Caco-2 (cell line): Measurements from ENCODE around the gene CERS2. TPM values are rescaled to one million over a fixed set of nuclear protein-coding genes. Genes with fewer than 3 reads are reported as not detected.
A peak's percentile ranks its signal among the peaks of the same experiment; 100 is the strongest.

Experiments used
- BruUV-seq: library from RNA; stranded (reverse); fragments of 400-500 nt; replicated peaks from 2 replicates; lab custom pipeline; 2021; lab: Mats Ljungman, UMichigan
- CTCF ChIA-PET: fragments of 300-600 bp; sonication (Branson Sonifier 250); formaldehyde crosslinking; loops from one replicate; lab custom pipeline; 2022; ENCODE audit warnings: antibody characterized with exemption; lab: Charles Lee
- POLR2A ChIA-PET: fragments of 300-600 bp; sonication (Branson Sonifier 250); formaldehyde crosslinking; loops from one replicate; lab custom pipeline; 2022; ENCODE audit warnings: antibody characterized with exemption; lab: Charles Lee
- DNase-seq, 2 experiments: peaks; one replicate each; pipeline versions ENCODE4 v3.0.0 to v3.0.0-alpha.2; 2020 to 2022
- H3K27me3 ChIP-seq: replicated peaks from 2 replicates; pipeline ENCODE4 v1.6.0; 2011; ENCODE audit warnings: low read length; ENCODE audit not compliant: control insufficient read depth, insufficient read depth
- H3K36me3 ChIP-seq: 2 replicates; pipeline ENCODE4 v1.5.1; 2011; ENCODE audit warnings: low read length; ENCODE audit not compliant: control insufficient read depth, insufficient read depth
- H3K4me1 ChIP-seq: fragments of 250-450 bp; sonication (Bioruptor Pico); 2 replicates; pipeline ENCODE4 v1.5.1; 2020; ENCODE audit warnings: mild to moderate bottlenecking
- H3K4me3 ChIP-seq: 2 replicates; pipeline ENCODE4 v1.5.1; 2011; ENCODE audit warnings: low read depth, mild to moderate bottlenecking, control low read depth, low read length
- H3K9me3 ChIP-seq: fragments of 250-450 bp; sonication (Bioruptor Pico); 2 replicates; pipeline ENCODE4 v1.5.1; 2020; ENCODE audit warnings: mild to moderate bottlenecking, moderate library complexity
- H3K27ac Mint-ChIP-seq: one replicate; pipeline ENCODE4 v1.8.0; 2022; ENCODE audit warnings: mixed read lengths; ENCODE audit not compliant: unreplicated experiment
- H3K27me3 Mint-ChIP-seq: one replicate; pipeline ENCODE4 v1.8.0; 2022; ENCODE audit warnings: mixed read lengths; ENCODE audit not compliant: insufficient read depth, unreplicated experiment
- H3K36me3 Mint-ChIP-seq: one replicate; pipeline ENCODE4 v1.8.0; 2022; ENCODE audit warnings: mild to moderate bottlenecking, mixed read lengths; ENCODE audit not compliant: insufficient read depth, unreplicated experiment
- H3K4me1 Mint-ChIP-seq: one replicate; pipeline ENCODE4 v1.8.0; 2022; ENCODE audit warnings: low read depth, mixed read lengths; ENCODE audit not compliant: unreplicated experiment
- H3K4me3 Mint-ChIP-seq: one replicate; pipeline ENCODE4 v1.8.0; 2022; ENCODE audit warnings: mild to moderate bottlenecking, moderate library complexity, mixed read lengths; ENCODE audit not compliant: unreplicated experiment
- H3K9me3 Mint-ChIP-seq: one replicate; pipeline ENCODE4 v1.8.0; 2022; ENCODE audit warnings: mixed read lengths; ENCODE audit not compliant: unreplicated experiment
- CTCF ChIP-seq, 2 experiments: fragments of 200-600 bp in 1 of 2; IDR thresholded peaks; 1 replicate in 1 of 2; 2 replicates in 1 of 2; pipeline versions ENCODE4 v1.5.1 to v1.8.0; 2011 to 2022; ENCODE audit warnings: antibody characterized with exemption in 1 of 2, control low read depth in 1 of 2, inconsistent platforms in 1 of 2, low read depth in 1 of 2, low read length in 1 of 2, mild to moderate bottlenecking in 1 of 2, moderate library complexity in 1 of 2; ENCODE audit not compliant: insufficient read depth in 1 of 2, severe bottlenecking in 1 of 2, unreplicated experiment in 1 of 2
- intact Hi-C: fragments of 100-400 bp; cut with micrococcal nuclease; formaldehyde crosslinking; loops from one replicate; pipeline ENCODE4 v1.10.0; 2022; ENCODE audit not compliant: unreplicated experiment
- total RNA-seq: library from RNA; stranded (reverse); gene quantifications from 2 replicates; pipeline ENCODE4 v1.2.3, GENCODE V29; 2022

The CERS2 gene
- total RNA-seq, 1 experiment from 2014 or later = 379 TPM

GRCh38 chr1:151003180-151003579 is 28.5 kb upstream of the CERS2 start:
- Mint-ChIP-seq H3K9me3 (no peaks in the 10 kb centered on the region), H3K4me1 (peaks cover 32% of the 10 kb centered on the region), H3K4me3 (no peak overlapping the region), H3K27ac (peak overlapping the region; percentile 75), H3K36me3 (peaks cover 11% of the 10 kb centered on the region), H3K27me3 (no peaks in the 10 kb centered on the region)
- POLR2A ChIA-PET = interaction anchor here (1.7 kb wide), 1 partner anchor 22 kb away, joined by 6 read pairs; the partner anchor contains the start of gene ANXA9
- Histone ChIP-seq H3K9me3 (no peaks in the 10 kb centered on the region), H3K27me3 (no peaks in the 10 kb centered on the region), H3K36me3 (no peaks in the 10 kb centered on the region; the same call in 1 of the 2 replicates), H3K4me1 (peaks cover 21% of the 10 kb centered on the region), H3K4me3 (no peak overlapping the region)
- CTCF ChIA-PET = interaction anchor here (1.0 kb wide), 1 partner anchor 10 kb away, joined by 3 read pairs; no protein-coding TSS in a partner anchor
- BruUV-seq = no TSS peak
- no peak for DNase-seq
- intact Hi-C loops = loop anchor here (10.0 kb wide), 1 partner anchor 438 kb away; no protein-coding TSS in a partner anchor
- no peak for TF ChIP-seq CTCF (IDR thresholded peaks at IDR 0.05; ENCODE audit: insufficient read depth in 1 of 2, low read depth in 1 of 2, low read length in 1 of 2, severe bottlenecking in 1 of 2, unreplicated experiment in 1 of 2)

- H3K4me3 ChIP-seq = no peak overlapping the region
- H3K36me3 ChIP-seq = no peaks in the 10 kb centered on the region; the same call in 1 of the 2 replicates
- H3K36me3 Mint-ChIP-seq = peaks cover 11% of the 10 kb centered on the region
- H3K4me1 ChIP-seq = peaks cover 17% of the 10 kb centered on the region
- intact Hi-C loops = loop anchor here (10.0 kb wide), 1 partner anchor 438 kb away; no protein-coding TSS in a partner anchor
- no TSS peak for BruUV-seq
- H3K27ac Mint-ChIP-seq = peak overlapping the region; percentile 75
- TF ChIP-seq CTCF (IDR thresholded peaks at IDR 0.05; ENCODE audit: insufficient read depth in 1 of 2, low read depth in 1 of 2, low read length in 1 of 2, severe bottlenecking in 1 of 2, unreplicated experiment in 1 of 2) = no peak
- POLR2A ChIA-PET = interaction anchor here (1.7 kb wide), 1 partner anchor 21 kb away, joined by 6 read pairs; the partner anchor contains the start of gene ANXA9
- H3K9me3 Mint-ChIP-seq = no peaks in the 10 kb centered on the region
- H3K27me3 Mint-ChIP-seq = no peaks in the 10 kb centered on the region
- DNase-seq = no peak
- CTCF ChIA-PET = interaction anchor here (1.0 kb wide), 1 partner anchor 10 kb away, joined by 3 read pairs; no protein-coding TSS in a partner anchor
- H3K27me3 ChIP-seq = no peaks in the 10 kb centered on the region
- H3K9me3 ChIP-seq = no peaks in the 10 kb centered on the region
- H3K4me1 Mint-ChIP-seq = peaks cover 28% of the 10 kb centered on the region
- peak overlapping the region; percentile 35 for H3K4me3 Mint-ChIP-seq
Measured at GRCh38 chr1:151002611-151003010, 28.0 kb upstream of the CERS2 start.

GRCh38 chr1:151002051-151002450 is 27.4 kb upstream of the CERS2 start:
- H3K9me3 Mint-ChIP-seq = no peaks in the 10 kb centered on the region
- intact Hi-C loops = loop anchor here (10.0 kb wide), 1 partner anchor 437 kb away; no protein-coding TSS in a partner anchor
- H3K36me3 Mint-ChIP-seq = peaks cover 11% of the 10 kb centered on the region
- H3K27ac Mint-ChIP-seq = no peak overlapping the region
- H3K4me3 Mint-ChIP-seq = no peak overlapping the region
- peaks cover 2% of the 10 kb centered on the region for H3K36me3 ChIP-seq
- DNase-seq = no peak
- no peak for TF ChIP-seq CTCF (IDR thresholded peaks at IDR 0.05; ENCODE audit: insufficient read depth in 1 of 2, low read depth in 1 of 2, low read length in 1 of 2, severe bottlenecking in 1 of 2, unreplicated experiment in 1 of 2)
- CTCF ChIA-PET = interaction anchor here (1.0 kb wide), 1 partner anchor 11 kb away, joined by 3 read pairs; no protein-coding TSS in a partner anchor
- POLR2A ChIA-PET = interaction anchor here (1.7 kb wide), 1 partner anchor 21 kb away, joined by 6 read pairs; the partner anchor contains the start of gene ANXA9
- peaks cover 22% of the 10 kb centered on the region for H3K4me1 Mint-ChIP-seq
- BruUV-seq = no TSS peak
- no peaks in the 10 kb centered on the region for H3K9me3 ChIP-seq
- no peak overlapping the region for H3K4me3 ChIP-seq
- no peaks in the 10 kb centered on the region for H3K27me3 ChIP-seq
- H3K27me3 Mint-ChIP-seq = no peaks in the 10 kb centered on the region
- H3K4me1 ChIP-seq = peaks cover 11% of the 10 kb centered on the region
